Hematopoietic multipotent progenitor cell treated with erythropoietin and hydrocortisone succinate and interleukin-3 and kit ligand, for 15 days (in vitro differentiated cells): ENCODE data around the gene SIDT1.

Experiments
- DNase-seq: peaks from one replicate; pipeline ENCODE4 v3.0.0-alpha.2; 2015; ENCODE audit warnings: low spot score

Gene SIDT1

GRCh38 chr3:113531826-113532697 is at the start of gene SIDT1:
TSS of gene SIDT1 (plus strand) at chr3:113532555. CDS start at chr3:113533022, 467 bp downstream.
- DNase-seq = no peak

- DNase-seq = no peak
Measured at GRCh38 chr3:113485161-113485609, 47.2 kb upstream of the SIDT1 start.

GRCh38 chr3:113495035-113495434 is 37.3 kb upstream of the SIDT1 start:
- DNase-seq = peak; percentile 26

- no peak for DNase-seq
Measured at GRCh38 chr3:113496924-113497323, 35.4 kb upstream of the SIDT1 start.

GRCh38 chr3:113498221-113499005 is 33.9 kb upstream of the SIDT1 start:
- DNase-seq = no peak

- DNase-seq = no peak
Measured at GRCh38 chr3:113499081-113499480, 33.3 kb upstream of the SIDT1 start.

- DNase-seq = no peak
Measured at GRCh38 chr3:113501597-113501996, 30.8 kb upstream of the SIDT1 start.

- DNase-seq = no peak
Measured at GRCh38 chr3:113505867-113506266, 26.5 kb upstream of the SIDT1 start.

- DNase-seq = no peak
Measured at GRCh38 chr3:113507501-113508067, 24.8 kb upstream of the SIDT1 start.

- no peak for DNase-seq
Measured at GRCh38 chr3:113508966-113509365, 23.4 kb upstream of the SIDT1 start.

GRCh38 chr3:113514265-113514769 is 18.0 kb upstream of the SIDT1 start:
- peak; percentile 6 for DNase-seq

GRCh38 chr3:113516115-113516505 is 16.2 kb upstream of the SIDT1 start:
- no peak for DNase-seq

- DNase-seq = no peak
Measured at GRCh38 chr3:113521981-113522380, 10.4 kb upstream of the SIDT1 start.

- DNase-seq = no peak
Measured at GRCh38 chr3:113523241-113523640, 9.1 kb upstream of the SIDT1 start.

GRCh38 chr3:113532698-113533533 is 561 bp downstream of the SIDT1 start:
- no peak for DNase-seq

- DNase-seq = no peak
Measured at GRCh38 chr3:113533534-113533892, 1.2 kb downstream of the SIDT1 start.

GRCh38 chr3:113534365-113534764 is 2.0 kb downstream of the SIDT1 start:
- no peak for DNase-seq

GRCh38 chr3:113535898-113536297 is 3.5 kb downstream of the SIDT1 start:
- DNase-seq = no peak

- no peak for DNase-seq
Measured at GRCh38 chr3:113536627-113537101, 4.3 kb downstream of the SIDT1 start.

- no peak for DNase-seq
Measured at GRCh38 chr3:113537155-113537554, 4.8 kb downstream of the SIDT1 start.

GRCh38 chr3:113541519-113541918 is 9.2 kb downstream of the SIDT1 start:
- no peak for DNase-seq

GRCh38 chr3:113545594-113545993 is 13.2 kb downstream of the SIDT1 start:
- DNase-seq = no peak
